ENCODE measurements around the gene PSMC5.
"Not testable (repeated sequence)": the region's sequence is repeated elsewhere in the genome, so short reads cannot be mapped to it uniquely, and the experiment has no call there.

PSMC5 gene

DNA sequence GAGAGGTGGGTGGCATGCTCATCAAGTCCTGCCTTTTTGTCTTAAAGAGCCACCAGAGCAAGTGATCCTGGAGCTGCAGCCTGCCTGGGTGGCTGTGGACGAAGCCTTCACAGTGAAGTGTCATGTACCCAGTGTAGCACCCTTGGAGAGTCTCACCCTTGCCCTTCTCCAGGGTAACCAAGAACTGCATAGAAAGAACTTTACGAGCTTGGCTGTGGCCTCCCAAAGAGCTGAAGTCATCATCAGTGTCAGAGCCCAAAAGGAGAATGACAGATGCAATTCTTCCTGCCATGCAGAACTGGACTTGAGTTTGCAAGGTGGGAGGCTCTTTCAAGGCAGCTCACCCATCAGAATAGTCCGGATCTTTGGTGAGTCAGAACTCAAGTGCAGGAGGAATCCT, 32.0 kb downstream of the PSMC5 start:
- TF ChIP-seq Cebpa-rat (IDR thresholded peaks at IDR 0.05): no peak

GRCh38 chr17:63866625-63867024, 39.4 kb downstream of the PSMC5 start:
- H3K4me2 ChIP-seq; H4K20me1 ChIP-seq; H3K36me3 ChIP-seq; H3K9ac ChIP-seq; H3K4me3 ChIP-seq; H3K9me3 ChIP-seq (replicated peaks in 1 of 11); H3K27me3 ChIP-seq; H3K27ac ChIP-seq: not testable (repeated sequence)
- H3K4me1 ChIP-seq: peaks cover 0 to 15% (median 6%) of the 10 kb centered on the region in 10 experiments; a peak in 12 of 20 replicates

More for the DNA sequence above, 32.0 kb downstream of the PSMC5 start:
- Histone ChIP-seq H3K4me2 (no peak overlapping the region), H3K4me1 (no peaks in the 10 kb centered on the region), H3K9ac (no peak overlapping the region), H3K27ac (no peak overlapping the region), H3K36me3 (no peaks in the 10 kb centered on the region), H4K20me1 (no peaks in the 10 kb centered on the region), H3K9me3 (replicated peaks in 1 of 11) (no peaks in the 10 kb centered on the region), H3K27me3 (no peaks in the 10 kb centered on the region), H3K4me3 (no peak overlapping the region)

DNA sequence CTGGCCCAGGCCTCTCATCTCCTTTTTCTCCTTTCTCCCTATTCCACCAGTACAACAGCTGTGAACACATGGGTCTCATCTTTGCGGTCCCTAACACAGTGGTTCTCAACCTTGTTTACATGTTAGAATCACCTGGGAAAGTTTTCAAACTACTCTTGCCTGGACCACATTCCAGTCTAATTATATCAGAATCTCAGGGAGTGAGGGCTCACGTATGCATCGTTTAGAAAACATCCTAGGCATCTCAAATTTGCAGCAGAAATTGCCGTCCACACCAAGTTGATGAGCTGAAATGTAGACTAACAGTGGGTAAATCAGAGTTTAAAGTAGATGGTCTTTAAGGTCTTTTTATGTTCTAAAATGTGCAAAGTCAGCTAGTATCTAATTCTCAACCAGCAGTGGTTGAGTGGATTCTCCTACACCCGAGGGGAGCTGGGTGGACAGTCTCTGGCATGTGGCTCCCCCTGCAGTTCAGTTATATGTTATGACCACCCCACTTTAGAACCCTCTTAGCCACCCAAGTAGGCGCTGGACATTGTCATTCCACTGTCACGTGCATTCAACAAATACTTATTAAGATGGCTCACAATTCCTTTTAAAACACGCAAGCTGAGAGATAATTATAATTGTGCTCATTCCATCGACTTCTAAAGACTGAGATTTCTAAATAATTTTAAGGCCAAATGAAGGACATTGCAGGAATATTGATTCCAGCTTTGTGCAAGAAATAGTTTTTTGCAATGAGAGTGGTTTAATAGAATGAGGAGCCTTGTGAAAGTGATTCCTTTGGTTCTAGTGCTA, 42.5 kb downstream of the PSMC5 start:
- not testable (repeated sequence) for H3K36me3 ChIP-seq; H3K4me3 ChIP-seq; H3K27ac ChIP-seq; H3K27me3 ChIP-seq; H4K20me1 ChIP-seq; H3K9me3 ChIP-seq (replicated peaks in 1 of 11); H3K4me2 ChIP-seq; H3K9ac ChIP-seq
- H3K4me1 ChIP-seq: peaks cover 0 to 15% (median 7%) of the 10 kb centered on the region in 10 experiments; a peak in 12 of 20 replicates

GRCh38 chr17:63870292-63870665, 43.0 kb downstream of the PSMC5 start:
- H3K4me1 ChIP-seq: peaks cover 0 to 15% (median 7%) of the 10 kb centered on the region in 10 experiments; a peak in 12 of 20 replicates
- not testable (repeated sequence) for H3K9ac ChIP-seq; H3K4me3 ChIP-seq; H3K27me3 ChIP-seq; H4K20me1 ChIP-seq; H3K27ac ChIP-seq; H3K9me3 ChIP-seq (replicated peaks in 1 of 11); H3K36me3 ChIP-seq; H3K4me2 ChIP-seq

DNA sequence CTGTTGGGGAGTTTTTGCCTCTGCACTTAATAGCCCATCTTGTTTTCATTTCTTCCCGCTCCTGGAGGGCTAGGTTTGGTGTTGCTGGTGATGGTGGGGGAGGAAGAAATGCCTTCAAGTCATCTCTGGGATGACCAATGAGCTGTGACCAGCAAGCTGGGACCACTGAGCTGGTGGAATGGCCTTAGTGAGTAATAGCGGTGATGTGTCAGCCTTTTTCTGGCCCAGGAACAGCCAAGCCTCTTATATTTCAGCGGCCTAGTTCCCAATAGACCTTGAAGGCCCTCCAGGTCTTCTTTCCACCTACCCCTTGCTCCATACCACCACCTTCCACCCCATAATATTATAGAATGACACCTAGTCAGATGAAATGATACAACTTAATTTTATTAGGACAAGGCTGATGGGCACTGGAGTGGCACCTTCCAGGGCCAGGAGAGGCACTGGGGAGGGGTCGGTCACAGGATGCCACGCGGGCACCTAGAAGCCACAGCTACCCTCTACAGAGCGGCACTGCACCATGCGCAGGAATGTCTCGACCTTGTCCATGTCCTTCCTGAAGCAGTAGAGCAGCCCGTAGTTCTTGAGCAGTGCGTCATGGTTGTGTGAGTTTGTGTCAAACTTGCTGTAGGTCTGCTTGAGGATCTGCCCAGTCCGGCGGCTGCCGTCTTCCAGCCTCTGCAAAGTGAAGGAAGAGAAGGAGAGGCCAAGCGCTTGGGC, 44.6 kb downstream of the PSMC5 start:
- not testable (repeated sequence) for H3K36me3 ChIP-seq; H3K4me2 ChIP-seq; H3K4me1 ChIP-seq; H3K27me3 ChIP-seq; H3K9ac ChIP-seq; H3K9me3 ChIP-seq (replicated peaks in 1 of 11); H3K27ac ChIP-seq; H3K4me3 ChIP-seq; H4K20me1 ChIP-seq

- H3K27ac ChIP-seq; H3K9ac ChIP-seq; H3K36me3 ChIP-seq; H3K4me3 ChIP-seq; H4K20me1 ChIP-seq; H3K4me1 ChIP-seq; H3K4me2 ChIP-seq; H3K27me3 ChIP-seq; H3K9me3 ChIP-seq (replicated peaks in 1 of 11): not testable (repeated sequence)
These were observed 46.3 kb downstream of the PSMC5 start, which contains the start of gene CSH2 for GRCh38 chr17:63873577-63873976. TSS of gene CSH2 (minus strand) at chr17:63873677. CDS start at chr17:63873614, 63 bp downstream.

DNA sequence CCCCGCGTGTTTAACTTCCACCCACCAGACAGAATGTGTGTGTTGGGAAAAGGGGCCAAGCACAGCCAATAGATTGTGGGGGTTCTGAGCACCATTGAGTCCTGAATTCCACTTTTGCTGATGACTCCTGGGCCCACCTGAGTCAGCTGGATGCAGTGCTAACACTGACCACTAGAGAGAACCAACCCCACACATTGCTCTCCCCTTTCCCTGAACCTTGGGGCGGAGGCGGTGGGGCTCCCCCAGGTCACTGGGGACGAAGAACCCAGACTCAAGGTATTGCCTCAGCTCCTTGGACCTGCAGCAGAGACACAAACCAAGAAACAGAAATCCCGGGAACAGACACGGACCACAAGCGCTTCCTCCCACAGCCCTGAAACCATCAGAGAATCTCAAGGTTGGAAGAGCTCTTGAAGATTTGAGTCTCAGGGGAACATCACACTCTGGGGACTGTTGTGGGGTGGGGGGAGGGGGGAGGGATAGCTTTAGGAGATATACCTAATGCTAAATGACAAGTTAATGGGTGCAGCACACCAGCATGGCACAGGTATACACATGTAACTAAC, 46.9 kb downstream of the PSMC5 start:
- not testable (repeated sequence) for H3K27me3 ChIP-seq; H3K36me3 ChIP-seq; H3K27ac ChIP-seq; H3K4me2 ChIP-seq; H3K9me3 ChIP-seq (replicated peaks in 1 of 11); H3K9ac ChIP-seq; H3K4me3 ChIP-seq; H4K20me1 ChIP-seq
- H3K4me1 ChIP-seq: peaks cover 0 to 14% (median 5%) of the 10 kb centered on the region in 10 experiments; a peak in 5 of 20 replicates

DNA sequence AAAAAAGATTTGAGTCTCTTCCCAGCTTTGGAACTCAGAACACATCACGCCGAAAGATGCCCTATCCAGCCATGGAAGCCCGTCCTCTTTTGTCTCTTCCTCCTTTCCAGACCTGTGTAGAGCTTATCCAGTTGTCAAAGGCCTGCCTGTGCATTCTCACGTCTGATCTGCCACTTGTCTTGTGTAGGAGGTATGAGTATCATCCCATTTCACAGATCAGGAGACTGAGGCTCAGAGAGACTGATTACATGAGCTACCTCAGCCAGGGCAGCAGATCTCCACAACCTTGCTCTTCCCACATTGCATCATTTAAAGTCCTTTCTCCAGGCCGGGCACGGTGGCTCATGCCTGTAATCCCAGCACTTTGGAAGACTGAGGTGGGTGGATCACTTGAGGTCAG, 47.5 kb downstream of the PSMC5 start:
- H3K27me3 ChIP-seq; H4K20me1 ChIP-seq; H3K27ac ChIP-seq; H3K4me3 ChIP-seq; H3K36me3 ChIP-seq; H3K9me3 ChIP-seq (replicated peaks in 1 of 11); H3K9ac ChIP-seq: not testable (repeated sequence)
- Histone ChIP-seq H3K4me1 (peaks cover 0 to 14% (median 5%) of the 10 kb centered on the region in 10 experiments; a peak in 5 of 20 replicates), H3K4me2 (peak overlapping the region in 1 of 11 experiments; percentile 10; a peak in 1 of 22 replicates)

DNA sequence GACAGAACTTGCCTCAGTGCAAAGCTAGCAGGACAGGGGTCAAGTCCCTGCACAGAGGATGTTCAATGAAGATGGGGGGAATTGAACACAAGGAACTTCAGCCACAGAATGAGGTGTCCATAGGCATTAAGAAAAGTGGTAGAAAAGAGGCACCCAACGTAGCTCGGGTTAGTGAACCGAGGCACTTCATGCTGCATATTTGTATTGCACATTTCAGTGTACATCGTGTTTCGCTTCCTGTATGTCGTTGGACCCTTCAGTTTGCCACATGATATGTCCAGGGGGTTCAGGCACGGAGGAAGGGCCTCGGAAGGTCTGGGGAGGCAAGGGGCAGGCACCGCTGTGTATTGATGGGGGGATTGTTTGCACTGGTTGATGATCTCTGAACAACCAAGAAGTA, 51.2 kb downstream of the PSMC5 start:
- H3K4me1 ChIP-seq: peaks cover 0 to 14% (median 5%) of the 10 kb centered on the region in 10 experiments; a peak in 5 of 20 replicates
- H3K36me3 ChIP-seq; H3K27me3 ChIP-seq; H3K9me3 ChIP-seq (replicated peaks in 1 of 11); H3K27ac ChIP-seq; H3K9ac ChIP-seq; H4K20me1 ChIP-seq; H3K4me3 ChIP-seq: not testable (repeated sequence)
- peak overlapping the region in 8 of 11 experiments; percentile 8 to 47 (median 27); a peak in 8 of 22 replicates for H3K4me2 ChIP-seq

GRCh38 chr17:63880706-63881105, 53.5 kb downstream of the PSMC5 start:
- H3K9ac ChIP-seq: no peak overlapping the region
- no peak overlapping the region for H3K4me2 ChIP-seq
- peaks cover 0 to 12% (median 5%) of the 10 kb centered on the region in 10 experiments; a peak in 5 of 20 replicates for H3K4me1 ChIP-seq
- H3K9me3 ChIP-seq (replicated peaks in 1 of 11): no peaks in the 10 kb centered on the region
- no peaks in the 10 kb centered on the region for H3K36me3 ChIP-seq
- no peaks in the 10 kb centered on the region for H3K27me3 ChIP-seq
- no peaks in the 10 kb centered on the region for H4K20me1 ChIP-seq
- H3K4me3 ChIP-seq: no peak overlapping the region
- TF ChIP-seq Cebpa-rat (IDR thresholded peaks at IDR 0.05): no peak
- H3K27ac ChIP-seq: no peak overlapping the region

DNA sequence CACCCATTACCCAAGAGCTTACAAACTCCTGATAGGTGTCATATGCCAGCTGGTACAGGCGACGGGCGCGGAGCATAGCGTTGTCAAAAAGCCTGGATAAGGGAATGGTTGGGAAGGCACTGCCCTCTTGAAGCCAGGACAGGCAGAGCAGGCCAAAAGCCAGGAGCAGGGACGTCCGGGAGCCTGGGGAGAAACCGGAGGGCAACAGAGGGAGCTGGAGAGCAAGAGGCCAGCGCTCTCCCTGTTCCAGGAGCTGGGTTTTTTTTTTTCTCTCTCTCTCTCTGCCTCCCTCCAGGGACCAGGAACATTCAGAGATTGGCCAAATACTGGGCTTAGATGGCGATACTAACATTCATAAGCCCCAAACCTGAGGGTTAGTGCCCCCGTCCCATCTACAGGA, 54.1 kb downstream of the PSMC5 start:
- not testable (repeated sequence) for H3K9ac ChIP-seq; H3K36me3 ChIP-seq; H3K9me3 ChIP-seq (replicated peaks in 1 of 11); H3K27ac ChIP-seq; H3K27me3 ChIP-seq; H4K20me1 ChIP-seq; H3K4me2 ChIP-seq; H3K4me3 ChIP-seq
- H3K4me1 ChIP-seq: peaks cover 0 to 12% (median 5%) of the 10 kb centered on the region in 10 experiments; a peak in 5 of 20 replicates

All from BLaER1 treated with 17β-estradiol and CSF1 and Interleukin-3, amounts not matched to agents 10 nM and 100 nM (cell line).